Measurements from ENCODE around the gene ELL2. TPM values are rescaled to one million over a fixed set of nuclear protein-coding genes. Genes with fewer than 3 reads are reported as not detected.

The ELL2 gene
- total RNA-seq, 1 donor from 2014 or later, result 21.6 TPM

- H3K4me1 Mint-ChIP-seq (ENCODE audit: unreplicated experiment), result peaks cover 11% of the 10 kb centered on the region
- H3K36me3 Mint-ChIP-seq (ENCODE audit: low read depth, unreplicated experiment), result no peaks in the 10 kb centered on the region
- DNase-seq (ENCODE audit: low spot score), result no peak
- peaks cover 2% of the 10 kb centered on the region for H3K27me3 Mint-ChIP-seq (ENCODE audit: unreplicated experiment)
- H3K27ac Mint-ChIP-seq (ENCODE audit: unreplicated experiment), result no peak overlapping the region
- no peaks in the 10 kb centered on the region for H3K9me3 Mint-ChIP-seq (ENCODE audit: unreplicated experiment)
- TF ChIP-seq CTCF (IDR thresholded peaks at IDR 0.05; ENCODE audit: unreplicated experiment), result no peak
- no peak overlapping the region for H3K4me3 Mint-ChIP-seq (ENCODE audit: unreplicated experiment)
Observed at GRCh38 chr5:95935553-95936100, 26.0 kb downstream of the ELL2 start.

- TF ChIP-seq CTCF (IDR thresholded peaks at IDR 0.05; ENCODE audit: unreplicated experiment), result no peak
- Mint-ChIP-seq H3K9me3 (ENCODE audit: unreplicated experiment) (no peaks in the 10 kb centered on the region), H3K4me1 (ENCODE audit: unreplicated experiment) (peaks cover 11% of the 10 kb centered on the region), H3K27ac (ENCODE audit: unreplicated experiment) (no peak overlapping the region), H3K36me3 (ENCODE audit: low read depth, unreplicated experiment) (no peaks in the 10 kb centered on the region), H3K27me3 (ENCODE audit: unreplicated experiment) (peaks cover 2% of the 10 kb centered on the region), H3K4me3 (ENCODE audit: unreplicated experiment) (no peak overlapping the region)
- no peak for DNase-seq (ENCODE audit: low spot score)
Observed at GRCh38 chr5:95934207-95934804, 27.3 kb downstream of the ELL2 start.

GRCh38 chr5:95932941-95933340, 28.7 kb downstream of the ELL2 start:
- Mint-ChIP-seq H3K27ac (ENCODE audit: unreplicated experiment) (no peak overlapping the region), H3K36me3 (ENCODE audit: low read depth, unreplicated experiment) (no peaks in the 10 kb centered on the region), H3K27me3 (ENCODE audit: unreplicated experiment) (peaks cover 3% of the 10 kb centered on the region), H3K9me3 (ENCODE audit: unreplicated experiment) (no peaks in the 10 kb centered on the region), H3K4me1 (ENCODE audit: unreplicated experiment) (peaks cover 6% of the 10 kb centered on the region), H3K4me3 (ENCODE audit: unreplicated experiment) (no peak overlapping the region)
- DNase-seq (ENCODE audit: low spot score), result no peak
- no peak for TF ChIP-seq CTCF (IDR thresholded peaks at IDR 0.05; ENCODE audit: unreplicated experiment)

- no peak for TF ChIP-seq CTCF (IDR thresholded peaks at IDR 0.05; ENCODE audit: unreplicated experiment)
- Mint-ChIP-seq H3K27ac (ENCODE audit: unreplicated experiment) (no peak overlapping the region), H3K27me3 (ENCODE audit: unreplicated experiment) (peaks cover 3% of the 10 kb centered on the region), H3K9me3 (ENCODE audit: unreplicated experiment) (no peaks in the 10 kb centered on the region), H3K36me3 (ENCODE audit: low read depth, unreplicated experiment) (no peaks in the 10 kb centered on the region), H3K4me1 (ENCODE audit: unreplicated experiment) (no peaks in the 10 kb centered on the region), H3K4me3 (ENCODE audit: unreplicated experiment) (no peak overlapping the region)
- no peak for DNase-seq (ENCODE audit: low spot score)
Observed at GRCh38 chr5:95931079-95931833, 30.4 kb downstream of the ELL2 start.

All from endothelial cell (in vitro differentiated cells).